Activated CD8-positive, alpha-beta memory T cell treated with anti-CD3 and anti-CD28 coated beads, Interleukin-2, amount 50 U/mL, for 1 hour (primary cell): ENCODE measurements around the gene BLOC1S4.
"Not testable (repeated sequence)": the region's sequence is repeated elsewhere in the genome, so short reads cannot be mapped to it uniquely, and the experiment has no call there.

Source experiments
- DNase-seq: peaks from one replicate; pipeline ENCODE4 v3.0.0-alpha.2; 2020; ENCODE audit errors: extremely low read depth

Gene BLOC1S4

DNA sequence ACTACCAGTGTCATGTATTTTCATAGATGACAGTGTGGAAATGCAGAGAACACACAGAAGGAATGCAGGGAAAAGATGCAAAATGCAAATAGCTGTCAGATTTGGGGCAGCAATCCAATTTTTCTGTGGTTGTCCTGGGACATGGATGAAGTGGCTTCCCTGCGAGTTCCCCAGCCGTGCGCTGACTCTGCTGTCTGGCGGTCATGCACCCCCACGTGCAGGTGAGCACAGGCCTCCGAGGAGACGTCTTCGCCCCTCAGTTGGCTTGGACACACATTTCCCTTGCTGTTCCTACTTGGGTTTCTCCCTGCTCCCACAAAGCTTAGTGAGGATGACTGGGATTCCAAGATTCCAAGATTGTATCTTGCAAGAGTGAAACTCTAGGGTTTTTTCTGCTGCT lies 24.4 kb downstream of the BLOC1S4 start:
- DNase-seq: no peak

DNA sequence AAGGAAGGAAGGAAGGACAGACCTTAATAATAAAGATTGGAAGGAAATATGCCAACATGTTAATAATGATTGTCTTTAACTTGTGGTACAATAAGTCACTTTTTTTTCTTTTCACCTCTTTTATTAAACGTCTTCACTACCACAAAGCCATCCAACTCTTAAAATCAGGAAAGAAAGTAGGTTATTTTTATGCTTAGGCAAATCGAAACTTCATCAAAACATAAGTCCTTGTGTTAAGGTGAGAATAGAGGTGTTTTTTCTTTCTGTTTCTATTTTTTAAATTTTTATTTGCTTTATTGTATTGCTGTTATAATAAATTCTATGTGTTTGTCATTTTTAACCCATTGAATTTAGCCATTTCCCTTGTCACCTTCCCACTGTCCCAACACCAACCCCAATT lies 26.5 kb downstream of the BLOC1S4 start:
- no peak for DNase-seq

DNA sequence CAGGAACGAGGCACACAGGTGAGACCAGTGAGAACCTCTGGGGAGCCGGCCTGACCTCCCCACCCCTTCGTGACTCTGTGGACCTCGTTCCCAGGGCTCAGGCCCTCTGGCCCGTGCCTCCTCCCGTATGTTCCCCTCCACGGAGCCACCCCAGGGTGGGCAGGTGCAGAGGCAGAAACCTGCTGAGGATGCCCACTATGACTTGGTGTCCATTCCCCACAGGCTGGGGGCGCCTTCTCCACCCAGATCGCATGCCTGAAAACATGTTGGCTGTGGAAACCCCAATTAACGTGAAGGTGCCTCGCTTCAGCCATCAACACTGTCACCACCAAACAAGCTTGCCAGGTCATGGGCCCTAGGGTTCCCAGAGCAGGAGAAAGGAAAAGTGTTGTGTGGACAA lies 27.0 kb downstream of the BLOC1S4 start:
- DNase-seq: no peak

DNA sequence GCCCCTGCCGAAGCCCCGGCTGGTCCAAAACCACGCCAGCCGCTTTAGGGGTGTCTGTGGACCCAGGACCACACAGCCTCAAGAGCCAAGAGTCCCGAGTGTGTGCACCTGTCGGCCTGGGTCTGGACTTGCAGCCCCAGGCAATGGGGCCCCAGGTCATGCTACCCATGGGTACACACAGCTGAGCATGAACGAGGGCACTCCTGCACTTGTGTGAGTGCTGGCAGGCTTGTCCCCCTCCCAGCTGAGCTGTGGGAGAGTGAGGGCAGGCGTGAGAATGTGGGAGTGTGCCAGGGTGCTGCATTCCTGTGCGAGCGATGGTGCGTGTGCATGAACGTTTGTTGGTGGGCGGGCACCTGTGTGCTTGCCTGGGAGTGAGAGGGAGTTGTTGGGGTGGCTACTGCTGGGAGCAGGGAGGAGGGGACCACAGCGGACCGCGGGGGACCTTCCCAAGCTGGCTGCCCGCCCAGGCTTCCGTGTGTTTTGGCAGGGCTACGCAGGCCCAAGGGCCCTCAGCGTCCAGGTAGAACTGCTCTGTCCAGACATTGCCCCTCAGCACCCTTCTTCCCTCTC lies 30.8 kb downstream of the BLOC1S4 start:
- no peak for DNase-seq

DNA sequence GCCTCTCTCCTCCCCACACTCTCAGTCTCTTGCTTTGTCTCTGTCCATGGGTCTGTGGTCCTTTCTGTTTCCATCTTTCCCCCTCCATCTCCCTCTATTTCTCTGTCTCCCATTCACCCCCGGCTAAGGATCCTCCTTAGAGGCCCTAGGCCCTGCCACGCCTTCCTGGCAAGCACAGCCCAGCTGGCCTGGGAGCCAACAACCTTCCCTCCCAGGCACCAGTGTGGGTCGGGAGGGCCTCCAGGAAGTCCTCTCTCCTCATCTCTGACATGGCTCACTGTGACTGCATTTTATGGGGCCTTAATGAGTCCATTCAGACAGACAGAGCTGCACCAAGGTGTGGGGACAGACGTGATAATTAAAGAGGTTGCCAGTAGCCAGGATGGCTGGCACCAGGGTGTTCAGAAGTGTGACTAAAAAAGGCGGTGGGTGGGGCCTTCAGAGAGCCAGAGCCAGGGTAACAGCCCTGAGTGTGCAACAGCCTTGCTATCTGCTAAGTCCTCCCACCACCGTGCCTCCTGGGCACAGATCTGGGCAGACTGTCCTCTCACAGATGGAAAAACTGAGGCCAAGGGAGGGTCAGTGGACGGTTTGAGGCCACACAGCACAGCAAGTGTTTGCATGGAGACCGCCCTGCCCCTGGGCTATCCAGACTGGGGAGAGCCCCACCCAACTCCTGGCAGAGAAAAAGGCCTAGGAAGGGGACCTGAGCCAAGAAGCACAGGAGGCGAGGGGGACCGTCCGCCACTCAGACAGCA lies 31.5 kb downstream of the BLOC1S4 start:
- DNase-seq: no peak

DNA sequence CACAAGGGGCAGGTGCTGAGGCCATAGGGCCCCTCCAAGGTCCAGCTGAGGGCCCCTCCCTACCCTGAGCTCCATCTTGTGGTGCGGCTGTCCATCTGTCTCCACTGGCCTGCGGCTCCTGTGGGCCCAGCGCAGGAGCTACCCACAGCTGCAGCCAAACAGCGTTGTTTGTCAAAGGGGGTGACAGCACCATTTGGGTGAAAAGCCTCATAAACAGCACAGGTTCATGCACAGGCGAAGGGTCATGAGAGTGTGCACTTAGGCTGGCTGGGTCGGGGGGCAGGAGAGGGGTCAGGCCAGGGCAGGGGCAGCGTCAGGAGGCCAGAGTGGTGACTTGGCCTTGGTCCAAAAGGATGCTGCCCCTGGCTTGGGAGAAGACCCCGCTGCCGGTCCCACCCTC lies 32.3 kb downstream of the BLOC1S4 start:
- DNase-seq: no peak

DNA sequence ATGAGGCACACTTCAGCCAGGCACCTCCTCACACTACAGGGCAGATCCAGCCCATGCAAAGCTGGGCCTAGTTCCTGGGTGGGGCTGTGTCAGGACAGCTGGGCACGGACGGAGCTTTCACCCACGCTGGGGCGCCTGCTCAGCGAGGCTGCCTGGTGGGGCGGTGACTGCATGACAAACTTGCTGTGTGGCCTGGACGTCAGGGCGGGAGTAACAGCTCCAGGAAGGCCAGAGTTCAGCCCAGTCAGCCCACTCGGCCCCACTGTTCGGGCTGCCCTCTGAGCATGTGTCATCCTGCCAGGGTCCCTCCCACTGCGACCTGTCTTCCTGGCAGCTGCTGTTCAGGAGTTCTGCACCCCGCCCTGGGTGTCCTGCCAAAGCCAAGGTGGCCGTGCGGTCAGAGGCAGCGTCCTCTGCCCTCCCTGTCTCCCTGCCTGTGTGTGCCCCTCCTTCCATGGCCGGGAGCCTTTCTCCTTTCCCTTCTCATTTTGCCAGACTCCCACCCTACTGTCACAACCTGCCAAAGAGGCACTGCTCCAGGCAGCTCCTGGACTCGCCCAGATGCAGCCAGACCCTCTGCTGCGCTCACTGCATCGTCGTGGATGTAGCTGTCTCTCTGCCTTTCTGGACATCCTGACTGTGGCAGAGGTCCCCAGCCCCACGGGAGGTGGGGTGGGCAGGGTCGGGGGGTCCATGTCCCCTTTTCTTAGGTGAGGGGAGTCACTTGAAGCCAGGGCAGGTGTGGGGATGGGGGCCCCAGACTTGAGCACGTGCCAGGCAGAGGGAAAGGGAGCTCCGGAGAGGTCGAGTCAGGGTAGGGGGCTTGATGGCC lies 33.6 kb downstream of the BLOC1S4 start:
- no peak for DNase-seq

DNA sequence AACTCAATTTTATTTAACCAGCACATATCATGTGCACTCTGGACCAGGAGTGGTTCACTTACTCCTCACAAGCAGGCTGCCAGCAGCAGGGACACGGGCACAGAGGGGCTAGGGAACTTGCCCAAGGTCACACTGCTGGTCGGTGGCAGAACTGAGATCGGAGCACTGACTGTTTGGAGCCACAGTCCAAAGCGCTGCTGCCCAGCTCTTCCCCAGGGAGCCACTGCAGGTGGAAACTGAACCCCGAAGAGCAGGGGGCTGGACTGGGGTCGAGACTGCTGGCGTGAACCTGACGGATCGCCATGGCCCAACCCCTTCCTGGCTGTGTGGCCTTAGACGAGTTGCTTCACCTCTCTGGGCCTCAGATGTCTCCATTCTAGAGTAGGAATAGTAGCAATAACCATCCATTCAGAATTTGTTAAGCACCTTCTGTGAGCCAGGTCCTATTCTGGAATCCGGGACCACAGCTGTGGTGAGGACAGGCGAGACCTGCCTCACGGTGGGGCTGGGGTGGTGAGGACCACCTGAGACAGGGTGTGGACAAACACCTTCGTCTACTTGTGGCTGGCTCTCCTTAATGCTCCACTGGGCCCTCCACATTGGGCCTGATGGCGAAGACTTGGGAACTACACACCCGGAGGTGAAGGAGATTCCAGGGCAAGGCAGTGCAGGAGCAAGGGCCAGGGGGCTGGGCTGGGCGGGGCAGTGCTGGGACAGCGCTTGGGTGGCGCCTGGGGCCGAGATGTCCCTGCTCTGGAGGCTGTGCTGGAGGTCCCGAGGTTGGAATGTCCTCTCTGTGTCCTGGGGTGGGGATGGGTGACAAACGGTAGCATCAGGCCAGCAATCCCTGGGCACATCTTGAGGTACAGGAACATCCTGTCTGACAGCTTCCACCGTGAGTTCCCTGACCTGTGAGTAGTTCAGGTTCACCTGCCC lies 34.6 kb downstream of the BLOC1S4 start:
- no peak for DNase-seq

DNA sequence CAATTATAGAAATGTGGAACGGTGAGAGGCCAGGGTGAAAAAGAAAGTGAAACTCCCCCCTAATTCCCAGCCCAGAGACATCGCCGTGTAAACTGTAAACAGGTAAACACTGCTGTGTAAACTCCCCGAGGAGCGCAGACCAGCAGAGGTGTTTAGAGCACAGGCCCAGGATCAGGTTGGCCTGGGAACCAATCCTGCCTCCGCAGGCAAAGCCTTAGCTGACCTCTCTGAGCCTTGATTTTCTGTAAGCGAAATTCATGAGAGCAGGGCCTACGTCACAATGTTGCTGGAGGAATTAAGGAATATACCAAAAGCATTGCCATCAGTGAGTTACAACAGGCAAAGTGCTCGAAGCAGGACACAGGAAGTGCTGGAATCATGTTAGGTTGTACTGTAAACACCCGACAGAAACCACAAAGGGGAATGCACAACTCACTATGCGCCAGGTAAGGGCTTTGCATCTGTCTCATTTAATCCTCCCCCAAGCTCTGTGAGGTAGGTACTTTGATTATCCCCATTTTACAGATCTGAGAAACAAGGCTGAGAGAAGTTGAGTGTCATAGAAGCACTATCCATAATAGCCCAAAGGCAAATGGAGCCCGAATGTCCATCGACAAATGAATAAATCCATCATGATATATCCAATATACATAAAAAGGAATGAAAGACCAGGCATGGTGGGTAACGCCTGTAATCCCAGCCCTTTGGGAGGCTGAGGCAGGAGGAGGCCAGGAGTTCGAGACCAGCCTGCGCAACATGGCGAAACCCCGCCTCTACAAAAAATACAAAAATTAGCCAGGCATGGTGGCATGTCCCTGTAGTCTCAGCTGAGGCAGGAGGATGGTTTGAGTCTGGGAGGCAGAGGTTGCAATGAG lies 35.9 kb downstream of the BLOC1S4 start:
- no peak for DNase-seq

DNA sequence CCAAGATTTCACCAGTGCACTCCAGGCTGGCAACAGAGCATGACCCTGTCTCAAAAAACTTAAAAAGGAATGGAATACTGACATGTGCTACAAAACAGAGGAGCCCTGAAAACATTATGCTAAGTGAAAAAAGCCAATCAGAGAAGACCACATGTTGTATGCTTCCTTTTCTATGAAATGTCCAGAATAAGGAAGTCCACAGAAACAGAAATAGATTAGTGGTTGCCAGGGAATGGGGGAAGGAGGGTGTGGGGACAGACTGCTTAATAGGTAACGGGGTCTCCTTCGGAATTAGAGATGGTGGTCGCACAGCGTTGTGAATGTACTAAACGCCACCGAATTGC lies 36.5 kb downstream of the BLOC1S4 start:
- DNase-seq: no peak

DNA sequence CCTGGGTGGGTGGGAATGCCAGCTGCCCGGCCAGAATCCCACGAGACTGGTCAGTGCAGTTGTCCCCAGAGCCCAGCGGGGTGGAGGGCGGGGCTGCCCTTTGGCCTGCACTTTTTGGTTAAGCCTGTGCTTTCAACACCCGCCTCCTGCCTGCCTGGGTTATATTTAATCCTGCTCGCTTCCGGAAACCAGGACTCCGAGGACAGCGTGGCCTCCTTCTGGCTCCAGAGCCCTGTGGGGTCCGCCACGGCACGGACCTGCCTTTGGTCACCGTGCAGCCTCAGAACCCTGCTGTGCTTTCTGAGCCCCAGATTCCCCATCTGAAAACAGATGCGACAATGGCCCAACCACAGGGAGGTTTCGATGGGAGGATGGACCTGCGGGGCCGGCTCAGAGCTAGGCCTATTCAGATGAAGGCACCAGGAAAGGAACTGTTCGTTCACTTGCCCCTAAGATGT lies 37.2 kb downstream of the BLOC1S4 start:
- DNase-seq: no peak

DNA sequence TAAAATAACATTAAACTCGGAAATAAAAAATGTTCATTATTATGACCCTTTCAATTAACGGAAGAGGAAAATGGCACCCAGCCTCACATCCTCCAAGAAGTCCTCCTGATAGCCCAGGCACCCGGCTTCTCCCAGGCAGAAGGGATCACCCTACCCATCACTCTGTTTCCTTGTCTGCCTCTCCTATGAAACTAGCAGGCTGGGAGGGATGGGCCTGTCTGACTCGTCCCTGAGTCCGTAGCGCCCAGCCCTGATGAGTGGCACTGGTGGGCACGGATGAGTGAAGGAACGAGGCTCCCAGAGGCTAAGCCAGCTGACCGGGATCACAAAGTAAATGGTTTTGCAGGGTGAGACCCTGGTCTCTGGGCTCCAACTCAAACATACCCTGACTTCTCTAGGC lies 37.9 kb downstream of the BLOC1S4 start:
- DNase-seq: no peak

DNA sequence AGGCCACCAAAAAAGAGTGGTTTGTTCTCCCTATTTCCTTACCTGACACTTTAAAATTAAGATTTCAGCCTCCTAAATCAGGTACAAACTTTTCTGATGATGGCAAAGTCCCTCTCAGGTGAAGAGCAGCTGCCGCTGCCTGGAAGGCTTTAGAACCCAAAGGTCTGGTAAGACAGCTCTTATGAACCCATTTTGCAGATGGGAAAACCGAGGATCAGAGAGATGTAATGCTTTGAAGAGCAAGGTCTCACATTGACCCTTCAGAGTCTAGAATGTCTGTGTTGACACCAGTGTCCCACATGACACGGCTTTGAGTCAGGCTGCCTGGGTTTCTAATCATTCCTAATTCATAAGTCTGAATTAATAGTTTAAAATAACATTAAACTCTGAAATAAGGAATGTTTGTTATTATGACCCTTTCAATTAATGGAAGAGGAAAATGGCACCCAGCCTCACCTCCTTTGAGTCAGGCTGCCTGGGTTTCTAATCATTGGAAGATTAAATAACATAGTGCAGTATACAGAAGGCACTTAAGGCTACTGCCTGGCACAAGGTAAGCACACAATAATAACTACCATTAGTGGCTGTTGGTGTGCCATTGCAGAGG lies 38.6 kb downstream of the BLOC1S4 start:
- DNase-seq: no peak

DNA sequence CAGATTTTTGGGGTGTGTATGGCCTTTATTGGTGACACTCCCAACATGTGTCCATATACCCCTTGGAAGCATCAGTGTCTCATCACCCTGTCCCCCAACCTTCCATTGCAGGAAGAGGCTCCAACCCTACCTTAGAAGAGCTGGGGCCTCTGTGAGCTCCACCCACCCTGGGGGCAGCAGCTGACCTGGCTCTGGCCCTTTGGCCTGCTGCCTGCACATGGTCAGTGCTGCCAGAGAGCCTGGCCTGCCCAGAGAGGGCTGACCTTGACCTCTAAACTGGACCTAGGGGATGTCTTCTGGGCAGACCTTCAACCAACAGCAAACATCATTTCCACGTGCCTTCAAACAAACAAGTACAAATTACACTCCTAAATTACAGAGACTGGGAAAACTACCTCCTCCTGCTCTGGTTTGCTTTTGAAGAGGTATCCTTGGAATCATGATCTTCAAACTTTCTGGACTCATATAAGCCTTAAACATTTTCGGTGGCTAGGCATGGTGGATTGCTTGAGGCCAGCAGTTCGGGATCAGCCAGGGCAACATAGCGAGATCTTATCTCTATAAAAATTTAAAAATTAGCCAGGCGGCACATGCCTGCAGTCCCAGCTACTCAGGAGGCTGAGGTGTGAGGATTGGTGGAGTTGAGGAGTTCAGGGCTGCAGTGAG lies 39.2 kb downstream of the BLOC1S4 start:
- DNase-seq: no peak

DNA sequence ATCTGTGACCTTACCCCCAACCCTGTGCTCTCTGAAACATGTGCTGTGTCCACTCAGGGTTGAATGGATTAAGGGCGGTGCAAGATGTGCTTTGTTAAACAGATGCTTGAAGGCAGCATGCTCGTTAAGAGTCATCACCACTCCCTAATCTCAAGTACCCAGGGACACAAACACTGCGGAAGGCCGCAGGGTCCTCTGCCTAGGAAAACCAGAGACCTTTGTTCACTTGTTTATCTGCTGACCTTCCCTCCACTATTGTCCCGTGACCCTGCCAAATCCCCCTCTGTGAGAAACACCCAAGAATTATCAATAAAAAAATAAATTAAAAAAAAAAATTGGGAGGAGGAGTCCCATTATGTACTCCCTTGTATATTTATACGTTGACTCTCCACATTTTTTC lies 40.4 kb downstream of the BLOC1S4 start:
- DNase-seq: not testable (repeated sequence)

DNA sequence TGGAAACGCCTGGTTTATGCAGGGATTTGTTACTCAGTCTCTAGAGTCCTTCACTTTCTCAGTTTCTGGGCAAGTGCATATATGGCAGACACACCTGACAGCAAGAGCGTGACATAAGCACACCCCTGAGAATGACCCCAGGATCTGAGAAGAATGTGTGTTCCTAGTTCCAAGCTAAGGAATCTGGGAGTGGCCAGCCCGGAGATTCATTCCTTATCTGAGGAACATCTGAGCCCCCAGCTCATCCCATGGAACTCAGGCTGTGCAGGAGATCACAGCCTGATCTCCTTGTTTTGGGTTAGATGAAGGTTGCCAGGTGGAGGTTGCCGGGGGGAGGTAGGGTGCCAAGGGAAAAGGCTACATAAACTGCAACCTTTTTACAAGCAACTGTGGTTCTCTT lies 42.8 kb downstream of the BLOC1S4 start:
- DNase-seq: no peak

DNA sequence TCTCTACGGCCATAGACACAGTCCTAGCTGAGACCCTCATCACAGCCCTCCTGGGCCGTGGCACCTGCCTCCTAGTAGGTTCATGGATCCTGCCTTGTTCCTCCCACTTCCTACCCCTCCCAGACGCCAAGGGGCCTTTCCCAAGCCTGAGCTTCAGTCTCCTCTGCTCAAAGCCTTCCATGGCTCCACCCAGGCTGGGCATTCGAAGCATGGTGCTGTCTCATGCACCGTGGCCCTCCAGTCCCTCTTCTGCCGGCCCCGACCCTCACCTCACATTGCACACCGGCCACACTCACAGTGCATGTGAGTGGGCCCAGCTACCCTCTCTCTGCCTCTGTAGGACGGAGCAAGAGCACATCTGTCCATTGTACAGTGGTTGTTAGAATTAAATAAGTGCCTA lies 44.9 kb downstream of the BLOC1S4 start:
- no peak for DNase-seq

DNA sequence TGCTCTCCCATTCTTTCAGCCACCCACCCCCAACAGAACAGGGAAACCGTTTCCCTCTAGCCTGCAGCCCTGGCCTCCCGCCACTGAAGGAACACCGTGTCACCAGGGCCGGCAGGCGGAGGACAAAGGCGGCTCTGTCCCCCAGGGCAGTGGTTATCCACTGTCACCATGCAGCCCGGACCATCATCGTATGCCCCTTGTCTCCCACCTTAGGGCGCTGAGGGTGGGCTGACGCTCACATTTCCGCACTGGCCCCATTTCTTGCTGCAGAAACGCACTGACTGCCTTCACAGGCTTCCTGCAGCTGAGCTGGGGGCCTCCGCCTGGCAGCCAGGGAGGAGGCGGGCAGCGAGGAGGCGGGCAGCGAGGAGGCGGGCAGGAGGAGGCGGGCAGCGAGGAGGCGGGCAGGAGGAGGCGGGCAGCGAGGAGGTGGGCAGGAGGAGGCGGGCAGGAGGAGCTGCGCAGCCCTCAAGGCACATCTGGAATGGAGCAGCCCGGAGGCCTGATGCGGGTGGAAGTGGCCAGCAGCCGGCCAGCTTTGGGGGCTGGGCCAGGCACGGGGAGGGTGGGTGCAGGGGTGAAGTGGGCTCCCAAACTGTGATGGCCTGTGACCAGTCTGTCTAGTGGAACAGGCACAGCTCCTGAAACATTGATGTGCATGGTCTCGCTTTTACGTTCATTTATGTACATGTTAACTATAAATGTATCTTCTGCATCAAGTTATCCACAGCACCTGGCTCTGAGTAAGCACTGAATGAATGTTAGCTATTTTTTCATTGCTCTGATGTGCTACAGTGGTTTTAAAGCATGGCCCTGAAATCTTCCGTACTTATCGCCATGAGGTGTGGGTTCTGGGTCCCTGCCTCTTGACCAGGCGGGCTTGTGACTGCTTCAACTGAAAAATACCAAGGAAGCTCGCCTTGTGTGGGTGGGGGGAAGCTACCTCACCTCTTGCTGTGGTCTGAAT lies 46.0 kb downstream of the BLOC1S4 start:
- no peak for DNase-seq
